Endothelial cell of umbilical vein (primary cell): Measurements from ENCODE around the gene FARP2. TPM values are rescaled to one million over a fixed set of nuclear protein-coding genes. Genes with fewer than 3 reads are reported as not detected.

Experiments
- BruUV-seq: library from RNA; stranded (reverse); fragments of 400-500 nt; replicated peaks from 2 replicates; lab custom pipeline; 2021; lab: Mats Ljungman, UMichigan
- CTCF ChIA-PET: fragments of 300-600, 350-600 bp; sonication (Branson Sonifier 250); formaldehyde crosslinking; loops from one replicate; lab custom pipeline; 2021; ENCODE audit warnings: antibody characterized with exemption, inconsistent platforms; lab: Charles Lee
- POLR2A ChIA-PET: fragments of 300-600, 350-600 bp; sonication (Branson Sonifier 250); formaldehyde crosslinking; loops from one replicate; lab custom pipeline; 2021; ENCODE audit warnings: antibody characterized with exemption, inconsistent platforms; lab: Charles Lee
- DNase-seq: peaks from one replicate; pipeline ENCODE4 v3.0.0-alpha.2; 2011; ENCODE audit warnings: low read depth, low spot score
- FAIRE-seq: peaks from 2 replicates; lab custom pipeline; 2011; peaks lifted over from hg19 to GRCh38; lab: Jason Lieb, UNC
- H2AFZ ChIP-seq: 2 replicates; pipeline ENCODE4 v1.6.0; 2012; ENCODE audit warnings: low read depth, low read length, control low read depth, inconsistent platforms
- H3K27ac ChIP-seq: 2 replicates; pipeline ENCODE4 v1.5.1; 2011; ENCODE audit warnings: low read depth, mild to moderate bottlenecking, control low read depth, low read length, moderate library complexity; ENCODE audit not compliant: insufficient read depth
- H3K27me3 ChIP-seq, 2 experiments: 2 replicates each; pipeline versions ENCODE4 v1.6.0 to v1.6.1; 2011; ENCODE audit warnings: low read length in 2 of 2, mixed read lengths in 1 of 2; ENCODE audit not compliant: control insufficient read depth in 2 of 2, insufficient read depth in 2 of 2
- H3K36me3 ChIP-seq, 2 experiments: 2 replicates in 1 of 2; 3 replicates in 1 of 2; pipeline ENCODE4 v1.5.1; 2011; ENCODE audit warnings: low read length in 2 of 2, mild to moderate bottlenecking in 1 of 2, moderate library complexity in 1 of 2; ENCODE audit not compliant: control insufficient read depth in 2 of 2, insufficient read depth in 2 of 2; ENCODE audit errors: extremely low read depth in 1 of 2
- H3K4me1 ChIP-seq: 3 replicates; pipeline ENCODE4 v1.5.1; 2011; ENCODE audit warnings: mild to moderate bottlenecking, low read length; ENCODE audit not compliant: control insufficient read depth, insufficient read depth; ENCODE audit errors: extremely low read depth
- H3K4me2 ChIP-seq: 2 replicates; pipeline ENCODE4 v1.6.1; 2011; ENCODE audit warnings: low read length, control low read depth, mixed read lengths; ENCODE audit not compliant: insufficient read depth
- H3K4me3 ChIP-seq, 3 experiments: fragments of 200-600 bp in 1 of 3; sonication (generic), shearing (Covaris generic) in 1 of 3; replicated peaks in 1 of 3; 2 replicates each; pipeline ENCODE4 v1.5.1; 2011 to 2016; ENCODE audit warnings: control low read depth in 3 of 3, low read length in 3 of 3, mild to moderate bottlenecking in 2 of 3, inconsistent platforms in 1 of 3, low read depth in 1 of 3, moderate library complexity in 1 of 3; ENCODE audit not compliant: insufficient read depth in 1 of 3
- H3K79me2 ChIP-seq: 2 replicates; pipeline ENCODE4 v1.6.0; 2012; ENCODE audit warnings: low read length, inconsistent platforms; ENCODE audit not compliant: control insufficient read depth, insufficient read depth
- H3K9ac ChIP-seq: replicated peaks from 2 replicates; pipeline ENCODE3; 2011; ENCODE audit warnings: low read length, control low read depth; ENCODE audit not compliant: insufficient read depth; ENCODE audit errors: extremely low read depth
- H3K9me1 ChIP-seq: replicated peaks from 3 replicates; pipeline ENCODE4 v1.6.0; 2011; ENCODE audit warnings: mild to moderate bottlenecking, low read length; ENCODE audit not compliant: control insufficient read depth, insufficient read depth; ENCODE audit errors: extremely low read depth
- H3K9me3 ChIP-seq: replicated peaks from 2 replicates; pipeline ENCODE4 v1.5.1; 2012; ENCODE audit warnings: low read length, inconsistent platforms; ENCODE audit not compliant: control insufficient read depth, insufficient read depth
- H4K20me1 ChIP-seq: replicated peaks from 2 replicates; pipeline ENCODE3; 2011; ENCODE audit warnings: mild to moderate bottlenecking, low read length; ENCODE audit not compliant: control insufficient read depth, insufficient read depth; ENCODE audit errors: extremely low read depth
- CTCF ChIP-seq, 2 donors: IDR thresholded peaks; 1 replicate in 1 of 2; 2 replicates in 1 of 2; pipeline ENCODE4 v1.5.1; 2011; ENCODE audit warnings: low read length in 2 of 2, mild to moderate bottlenecking in 2 of 2, moderate library complexity in 2 of 2, control low read depth in 1 of 2, inconsistent platforms in 1 of 2, low read depth in 1 of 2; ENCODE audit not compliant: insufficient read depth in 1 of 2; ENCODE audit errors: extremely low read depth in 1 of 2
- FOS ChIP-seq: IDR thresholded peaks from 2 replicates; pipeline ENCODE4 v1.6.1; 2011; ENCODE audit warnings: mild to moderate bottlenecking, low read length, moderate library complexity, borderline replicate concordance; ENCODE audit not compliant: insufficient read depth
- MYC ChIP-seq: IDR thresholded peaks from one replicate; pipeline ENCODE4 v1.6.1; 2011; ENCODE audit warnings: mild to moderate bottlenecking, low read depth, low read length
- dilution Hi-C: fragments of 300-500 bp; cut with MboI; formaldehyde crosslinking; loops from one replicate; pipeline ENCODE4 v1.15.0; 2019; ENCODE audit warnings: low sequenced_read_pairs; ENCODE audit not compliant: extremely low pct_ligation_motif_present
- intact Hi-C: fragments of 100-400 bp; cut with micrococcal nuclease; formaldehyde crosslinking; loops from one replicate; pipeline ENCODE4 v1.10.0; 2022
- polyA plus RNA-seq, 4 experiments: library from polyadenylated mRNA; depleted of rRNA in 3 of 4; stranded (reverse) in 3 of 4; unstranded in 1 of 4; fragments of >200 nt; gene quantifications; 2 replicates each; pipeline versions ENCODE4 v1.2.1 to v1.2.3, GENCODE V29; 2011 to 2012; ENCODE audit warnings: missing spikeins in 1 of 4
- total RNA-seq: library from RNA; stranded (reverse); gene quantifications from 2 replicates; pipeline ENCODE4 v1.2.3, GENCODE V29; 2021
- TF ChIP-seq, protein P1 (sequence below): IDR thresholded peaks from 2 replicates; pipeline ENCODE4 v1.6.1; 2011; ENCODE audit not compliant: insufficient read depth, insufficient read length

FARP2 gene
- total and polyA plus RNA-seq, 2 donors (not counting 3 experiments of a cell fraction or from before 2014, with no cell fraction given): 15.3 to 45.3 TPM

GRCh38 chr2:241314226-241315092, 41.6 kb upstream of the FARP2 start:
- peak overlapping the region; percentile 67 to 93 (median 86) for H3K4me3 ChIP-seq
- intact Hi-C loops: loop anchor here (1.0 to 10.0 kb wide), 8 partner anchors 41 to 752 kb away; partner anchors contain the start of genes ATG4B, DUSP28, FARP2 and ING5
- H4K20me1 ChIP-seq: peaks cover 4% of the 10 kb centered on the region
- ChIA-PET CTCF (interaction anchor here (0.8 to 1.5 kb wide), 6 partner anchors 9 to 400 kb away, joined by 3 to 7 read pairs (median 4); no protein-coding TSS in a partner anchor), POLR2A (interaction anchor here (0.8 to 1.5 kb wide), 5 partner anchors 12 to 323 kb away, joined by 3 to 5 read pairs (median 4); partner anchors contain the start of gene PASK)
- peaks cover 29% of the 10 kb centered on the region for H3K4me1 ChIP-seq
- TF ChIP-seq, protein P1, sequence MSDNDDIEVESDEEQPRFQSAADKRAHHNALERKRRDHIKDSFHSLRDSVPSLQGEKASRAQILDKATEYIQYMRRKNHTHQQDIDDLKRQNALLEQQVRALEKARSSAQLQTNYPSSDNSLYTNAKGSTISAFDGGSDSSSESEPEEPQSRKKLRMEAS: no peak
- TF ChIP-seq FOS (no peak), MYC (peak; percentile 12), CTCF (IDR thresholded peaks at IDR 0.05; ENCODE audit: extremely low read depth in 1 of 2, insufficient read depth in 1 of 2, low read depth in 1 of 2, low read length in 2 of 2) (no peak)
- dilution Hi-C loops: no loop called here
- no peaks in the 10 kb centered on the region for H3K36me3 ChIP-seq
- peak overlapping the region; percentile 35 for H2AFZ ChIP-seq
- peak overlapping the region; percentile 66 for H3K4me2 ChIP-seq
- H3K27ac ChIP-seq: peak overlapping the region; percentile 90
- H3K9me3 ChIP-seq: no peaks in the 10 kb centered on the region
- BruUV-seq: TSS peak; percentile 60
- no peaks in the 10 kb centered on the region for H3K9me1 ChIP-seq
- peaks cover 89% of the 10 kb centered on the region for H3K79me2 ChIP-seq
- FAIRE-seq (peak; percentile 33), DNase-seq (peak; percentile 68)
- no peaks in the 10 kb centered on the region for H3K27me3 ChIP-seq
- peak overlapping the region; percentile 98 for H3K9ac ChIP-seq
